Measurements from ENCODE around the gene ARMC6.

DNA sequence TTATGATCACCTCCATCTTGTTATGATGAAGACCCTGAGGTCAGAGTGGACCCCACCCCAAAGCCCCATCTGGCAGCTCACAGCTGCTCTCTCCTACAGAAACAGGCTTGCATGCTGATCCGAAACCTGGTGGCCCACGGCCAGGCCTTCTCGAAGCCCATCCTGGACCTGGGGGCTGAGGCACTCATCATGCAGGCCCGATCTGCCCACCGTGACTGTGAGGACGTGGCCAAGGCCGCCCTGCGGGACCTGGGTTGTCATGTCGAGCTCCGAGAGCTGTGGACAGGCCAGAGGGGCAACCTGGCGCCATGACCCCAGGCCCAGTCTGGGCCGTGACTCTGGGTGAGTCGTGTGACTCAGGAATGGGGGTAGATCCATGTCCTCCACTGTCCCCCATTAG is 23.9 kb downstream of the ARMC6 start:
- no peak for TF ChIP-seq EZH2 (IDR thresholded peaks at IDR 0.05; ENCODE audit: insufficient read depth, poor library complexity, severe bottlenecking)
- TF ChIP-seq EZH2phosphoT487 (IDR thresholded peaks at IDR 0.05; ENCODE audit: insufficient read depth, low read depth) = no peak

Data from GM23248 (cell line).